Left renal cortex interstitium (tissue), 4 donors: Measurements from ENCODE around the gene SLC2A3. TPM values are rescaled to one million over a fixed set of nuclear protein-coding genes. Genes with fewer than 3 reads are reported as not detected.
"Not testable (repeated sequence)": the region's sequence is repeated elsewhere in the genome, so short reads cannot be mapped to it uniquely, and the experiment has no call there.

Experiments
- DNase-seq, 4 donors: peaks; one replicate each; pipeline ENCODE4 v3.0.0-alpha.2; 2013; ENCODE audit warnings: low read depth in 4 of 4, low spot score in 2 of 4, missing footprints in 1 of 4
- polyA plus RNA-seq, 4 donors: library from polyadenylated mRNA; unstranded; fragments of 120-200 nt; gene quantifications; one replicate each; pipeline ENCODE4 v1.2.1, GENCODE V29; 2013; ENCODE audit not compliant: insufficient read length in 4 of 4

Gene SLC2A3
- polyA plus RNA-seq, 4 donors: 12.3 to 21.4 (median 17.8) TPM

DNA sequence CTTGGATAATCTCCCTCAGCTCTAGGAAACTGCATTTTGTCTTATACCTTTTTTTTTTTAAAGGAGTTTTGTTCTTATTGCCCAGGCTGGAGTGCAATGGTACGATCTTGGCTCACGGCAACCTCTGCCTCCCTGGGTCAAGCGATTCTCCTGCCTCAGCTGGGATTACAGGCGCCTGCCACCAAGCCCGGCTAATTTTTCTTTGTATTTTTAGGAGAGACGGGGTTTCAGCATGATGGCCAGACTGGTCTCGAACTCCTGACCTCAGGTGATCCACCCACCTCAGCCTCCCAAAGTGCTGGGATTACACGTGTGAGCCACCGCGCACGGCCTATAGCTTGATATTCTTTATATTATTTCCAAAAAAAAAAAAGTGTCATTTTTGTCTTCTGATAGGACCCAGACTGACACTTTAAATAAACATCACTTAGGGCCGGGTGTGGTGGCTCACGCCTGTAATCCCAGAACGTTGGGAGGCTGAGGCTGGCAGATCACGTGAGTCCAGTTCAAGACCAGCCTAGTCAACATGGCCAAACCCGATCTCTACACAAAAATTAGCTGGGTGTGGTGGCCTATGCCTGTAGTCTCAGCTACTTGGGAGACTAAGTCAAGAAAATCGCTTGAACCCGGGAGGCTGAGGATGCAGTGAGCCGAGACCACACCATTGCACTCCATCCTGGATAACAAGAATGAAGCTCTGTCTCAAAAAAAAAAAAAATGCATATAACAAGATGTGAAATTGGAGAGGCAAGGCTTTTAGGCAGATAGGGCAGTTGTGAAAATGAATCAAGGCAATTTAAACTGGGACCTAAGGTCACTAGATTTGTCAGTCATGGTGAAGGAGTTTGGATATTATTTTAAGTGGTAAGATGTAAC, 18.4 kb downstream of the SLC2A3 start:
- DNase-seq: no peak

DNA sequence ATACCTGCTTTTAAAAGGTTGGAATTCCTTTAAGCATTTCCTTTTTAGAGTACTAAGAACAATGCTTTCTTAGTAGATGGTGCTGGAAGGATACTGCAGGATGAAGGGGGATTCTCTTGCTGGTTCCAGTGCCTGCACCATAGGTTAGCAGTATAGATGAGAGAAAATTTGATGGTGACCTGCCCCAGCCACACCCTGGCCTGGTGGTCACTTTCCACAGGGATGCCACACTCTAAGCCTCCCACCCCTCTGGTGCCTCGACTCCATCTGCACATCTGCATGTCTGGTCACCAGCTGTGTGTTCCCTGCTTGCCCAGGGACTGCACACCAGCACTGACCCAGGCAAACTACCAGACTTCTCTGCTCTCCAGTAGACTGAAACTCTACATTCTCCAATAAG, 19.1 kb downstream of the SLC2A3 start:
- no peak for DNase-seq

DNA sequence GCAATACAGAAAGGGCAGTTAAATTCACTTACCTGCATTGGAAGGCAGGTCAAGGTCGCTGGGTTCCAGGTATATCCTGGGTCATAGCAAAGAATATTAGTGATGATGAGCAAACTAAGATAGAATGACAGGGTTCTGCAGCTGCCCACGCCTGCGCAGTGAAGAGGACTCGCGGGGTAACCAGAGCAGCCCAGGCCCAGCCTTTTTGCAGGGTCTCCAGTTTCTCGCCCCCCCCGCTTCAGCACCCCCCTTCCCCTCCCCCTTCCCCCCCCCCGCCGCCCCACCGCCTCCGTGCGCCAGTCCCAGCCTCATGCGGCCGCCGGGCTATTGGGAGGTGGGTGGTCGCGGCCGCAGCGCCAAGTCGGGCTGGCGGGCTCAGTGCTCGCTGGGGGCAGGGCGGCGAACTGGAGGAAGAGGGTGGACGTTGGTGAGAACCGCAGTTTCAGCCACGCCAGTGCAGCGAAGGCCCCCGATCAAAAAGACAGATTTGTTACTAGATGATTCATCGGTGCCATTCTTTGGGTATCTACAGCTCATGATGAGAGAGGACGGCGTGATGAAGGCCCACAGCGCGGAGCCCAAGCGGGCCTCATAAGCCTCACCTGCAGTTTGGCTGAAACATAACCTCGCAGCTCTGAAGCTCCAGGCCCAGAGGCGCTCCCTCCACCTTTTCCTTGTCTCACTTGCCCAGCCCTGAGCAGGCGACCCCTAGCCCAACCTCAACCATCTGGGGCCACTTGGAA, 20.2 kb downstream of the SLC2A3 start:
- no peak for DNase-seq

DNA sequence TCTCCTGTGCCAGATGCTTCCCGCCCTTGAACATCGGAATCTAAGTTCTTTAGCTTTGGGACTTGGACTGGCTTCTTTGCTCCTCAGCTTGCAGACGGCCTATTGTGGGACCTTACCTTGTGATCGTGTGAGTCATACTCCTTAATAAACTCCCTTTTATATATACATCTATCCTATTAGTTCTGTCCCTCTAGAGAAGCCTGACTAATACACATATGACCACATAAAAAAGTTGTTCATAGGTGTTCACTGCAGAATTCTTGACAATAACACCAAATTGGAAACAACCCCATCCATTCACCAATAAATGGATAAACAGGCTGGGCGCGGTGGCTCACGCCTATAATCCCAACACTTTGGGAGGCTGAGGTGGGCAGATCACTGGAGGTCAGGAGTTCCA, 25.9 kb downstream of the SLC2A3 start:
- not testable (repeated sequence) for DNase-seq

DNA sequence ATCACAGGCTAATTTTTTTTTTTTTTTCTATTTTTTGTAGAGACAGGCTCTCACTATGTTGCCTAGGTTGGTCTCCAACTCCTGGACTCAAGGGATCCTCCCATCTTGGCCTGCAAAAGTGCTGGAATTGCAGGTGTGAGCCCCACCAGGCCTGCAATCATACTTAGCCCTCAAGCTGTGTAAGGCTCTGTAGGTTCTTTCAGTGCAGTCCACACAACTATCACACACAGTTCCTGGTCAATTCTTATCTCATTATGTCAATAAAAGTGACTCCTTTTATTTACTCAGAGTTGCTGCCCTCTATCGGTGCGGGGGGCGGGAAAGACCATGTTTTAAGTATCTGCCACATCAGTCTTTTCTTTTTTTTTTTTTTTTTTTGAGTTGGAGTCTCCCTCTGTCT, 29.0 kb downstream of the SLC2A3 start:
- no peak for DNase-seq

DNA sequence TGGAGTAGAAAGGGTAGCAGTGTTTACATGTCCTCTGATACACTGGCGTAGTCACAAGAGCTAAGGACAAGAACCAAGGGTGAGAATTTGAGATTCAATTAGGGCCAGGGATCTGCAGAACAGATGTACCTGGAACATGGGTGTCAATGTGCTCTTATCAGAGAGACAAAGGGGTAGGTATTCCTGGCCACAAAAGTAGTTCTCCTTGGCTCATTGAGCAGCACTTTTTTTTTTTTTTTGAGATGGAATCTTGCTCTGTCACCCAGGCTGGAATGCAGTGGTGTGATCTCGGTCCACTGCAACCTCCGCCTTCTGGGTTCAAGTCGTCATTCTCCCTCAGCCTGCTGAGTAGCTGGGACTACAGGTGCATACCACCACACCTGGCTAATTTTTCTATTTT, 29.7 kb downstream of the SLC2A3 start:
- DNase-seq: not testable (repeated sequence)

DNA sequence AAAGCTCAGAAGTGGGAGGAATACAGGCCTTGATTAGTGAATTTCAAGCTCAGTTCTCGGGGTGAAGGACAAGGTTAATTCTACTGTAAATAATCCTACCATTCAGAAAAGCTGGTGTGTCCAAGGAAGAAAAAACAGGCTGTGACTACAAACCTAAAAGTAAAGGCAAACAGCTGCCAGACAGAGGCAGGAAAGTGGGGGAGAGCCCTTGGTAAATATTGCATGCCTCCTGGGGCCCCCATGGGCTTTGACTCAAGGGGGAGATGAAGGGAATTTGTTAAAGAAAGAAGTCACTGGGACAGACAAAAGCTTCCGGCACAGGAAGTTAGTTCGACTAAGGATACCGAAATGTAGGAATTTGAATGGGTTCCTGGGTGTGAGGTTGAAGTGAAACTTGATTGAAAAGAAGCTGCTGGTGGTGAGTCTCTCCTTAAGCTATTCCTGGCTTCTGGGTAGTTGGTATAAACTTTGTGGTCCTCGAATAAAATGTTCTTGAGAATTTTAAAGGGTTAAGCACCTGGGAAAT, 30.3 kb downstream of the SLC2A3 start:
- peak in 1 of 4 donors; percentile 53 for DNase-seq

DNA sequence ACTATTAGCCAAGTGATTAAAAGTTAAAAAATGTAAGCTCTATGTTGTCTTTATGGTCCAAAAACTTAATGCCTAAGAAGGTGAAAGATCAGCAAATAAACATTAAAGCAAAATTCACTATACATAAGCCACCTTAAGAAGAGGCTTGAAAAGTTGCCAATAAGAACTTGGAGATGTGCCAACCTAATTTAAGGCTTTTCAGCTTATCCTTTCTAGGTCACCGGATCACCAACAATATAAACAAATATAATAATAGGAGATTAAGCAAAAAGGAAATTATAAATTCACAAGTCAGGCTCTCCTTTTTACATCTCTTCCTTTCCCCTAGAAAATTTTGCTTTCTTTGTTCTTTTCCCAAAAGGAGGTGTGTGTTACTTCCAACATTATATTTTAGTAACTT, 30.9 kb downstream of the SLC2A3 start:
- peak in 1 of 4 donors; percentile 23 for DNase-seq

DNA sequence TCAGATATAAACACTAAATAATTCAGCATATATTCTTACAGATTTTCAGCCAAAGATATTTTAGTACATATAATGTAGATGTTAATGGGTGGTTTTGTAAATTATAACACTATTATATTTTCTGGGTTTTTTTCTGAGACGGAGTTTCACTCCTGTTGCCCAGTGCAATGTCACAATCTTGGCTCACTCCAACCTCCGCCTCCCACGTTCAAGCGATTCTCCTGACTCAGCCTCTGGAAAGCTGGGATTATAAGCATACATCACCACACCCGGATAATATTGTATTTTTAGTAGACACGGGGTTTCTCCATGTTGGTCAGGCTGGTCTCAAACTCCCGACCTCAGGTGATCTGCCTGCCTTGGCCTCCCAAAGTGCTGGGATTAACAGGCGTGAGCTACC, 33.6 kb downstream of the SLC2A3 start:
- not testable (repeated sequence) for DNase-seq

DNA sequence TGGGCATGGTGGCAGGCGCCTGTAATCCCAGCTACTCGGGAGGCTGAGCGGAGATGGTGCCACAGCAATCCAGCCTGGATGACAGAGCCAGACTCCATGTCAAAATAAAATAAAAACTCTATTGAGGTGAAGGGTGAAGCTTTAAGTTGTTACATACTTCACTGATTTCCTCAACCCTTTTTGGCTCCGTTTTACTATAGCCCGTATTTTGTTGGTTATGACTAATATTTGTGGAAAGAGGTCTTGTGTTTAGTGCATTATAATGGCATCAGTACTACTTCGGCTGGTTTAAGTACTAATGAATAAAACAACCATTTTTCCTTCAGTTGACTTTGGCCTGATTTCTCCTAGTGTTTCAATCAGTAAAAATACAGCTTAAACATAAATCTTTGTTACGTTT, 36.2 kb downstream of the SLC2A3 start:
- no peak for DNase-seq

DNA sequence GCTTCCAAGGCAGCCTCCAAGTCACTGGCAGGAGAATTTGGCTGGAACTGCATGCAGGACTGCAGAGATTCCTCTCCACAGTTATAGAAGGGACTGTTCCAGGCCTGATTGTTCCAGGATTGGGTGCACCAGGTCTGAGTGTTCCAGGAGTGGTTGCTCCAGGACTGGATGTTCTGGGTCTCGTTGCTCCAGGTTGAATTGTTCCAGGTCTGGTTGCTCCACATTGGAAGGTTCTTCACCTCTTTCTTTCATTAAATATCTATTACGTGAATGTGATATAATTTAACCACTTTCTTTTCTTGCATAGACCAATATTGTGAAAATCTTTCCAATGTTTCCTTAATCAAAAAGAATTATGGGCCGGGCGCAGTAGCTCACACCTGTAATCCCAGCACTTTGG, 39.3 kb downstream of the SLC2A3 start:
- DNase-seq: not testable (repeated sequence)

DNA sequence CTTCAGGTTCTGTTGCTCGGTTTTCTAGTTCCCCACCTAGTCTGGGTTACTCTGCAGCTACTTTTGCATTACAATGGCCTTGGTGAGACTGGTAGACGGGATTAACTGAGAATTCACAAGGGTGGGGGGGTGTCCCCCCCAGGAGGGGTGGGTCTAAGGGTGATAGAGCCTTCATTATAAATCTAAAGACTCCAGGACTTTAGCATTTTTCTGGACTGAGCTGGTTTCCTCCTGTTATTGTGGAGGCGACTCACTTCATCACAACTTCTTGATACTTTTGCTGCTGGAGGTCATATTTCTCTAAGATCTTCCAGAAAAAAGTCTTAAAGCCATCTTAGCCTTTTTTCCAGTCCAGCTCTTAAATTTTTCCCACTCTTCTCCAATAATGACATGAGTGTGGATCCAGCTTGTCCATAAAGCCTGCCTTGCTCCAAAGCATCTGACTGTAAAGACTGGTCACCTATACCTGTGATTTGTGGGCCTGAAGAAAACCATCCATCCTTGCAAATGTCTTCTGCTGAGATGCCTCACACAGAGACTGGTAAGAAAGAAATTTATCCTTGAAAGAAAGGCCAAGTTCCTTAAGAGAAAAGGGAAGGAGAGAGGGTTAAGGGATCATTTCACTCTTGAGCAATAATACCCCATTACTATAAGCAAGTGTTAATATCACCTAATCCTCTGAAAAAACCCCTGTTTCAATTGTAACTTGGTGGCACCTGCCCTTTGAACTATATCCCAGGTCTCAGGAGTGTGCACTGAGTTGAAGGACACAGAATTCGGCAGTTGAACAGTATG, 43.6 kb downstream of the SLC2A3 start:
- DNase-seq: no peak

DNA sequence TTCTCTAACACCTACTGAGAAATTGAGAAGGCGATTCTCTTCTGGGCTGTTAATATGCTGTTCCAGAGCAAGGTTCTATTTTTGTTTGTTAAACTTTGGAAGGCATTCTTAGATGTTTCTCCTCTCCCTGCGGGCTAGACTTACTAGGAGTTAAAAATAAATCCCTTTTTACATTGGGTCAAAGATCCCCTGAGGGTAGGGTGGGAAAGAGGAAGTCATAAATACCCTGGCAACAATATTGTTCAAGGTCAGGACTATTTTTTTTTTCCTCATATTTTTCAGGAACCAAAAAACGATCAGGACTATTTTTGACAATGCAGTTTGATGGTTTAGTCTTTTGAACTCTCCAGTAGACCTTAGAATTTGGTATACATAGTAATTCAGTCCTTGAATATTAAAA, 51.3 kb downstream of the SLC2A3 start:
- no peak for DNase-seq

DNA sequence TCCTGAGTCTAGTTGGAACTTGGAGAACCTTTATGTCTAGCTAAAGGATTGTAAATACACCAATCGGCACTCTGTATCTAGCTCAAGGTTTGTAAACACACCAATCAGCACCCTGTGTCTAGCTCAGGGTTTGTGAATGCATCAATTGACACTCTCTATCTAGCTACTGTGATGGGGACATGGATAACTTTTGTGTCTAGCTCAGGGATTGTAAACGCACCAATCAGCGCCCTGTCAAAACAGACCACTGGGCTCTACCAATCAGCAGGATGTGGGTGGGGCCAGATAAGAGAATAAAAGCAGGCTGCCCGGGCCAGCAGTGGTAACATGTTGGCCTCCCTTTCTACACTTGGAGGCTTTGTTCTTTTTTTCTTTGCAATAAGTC, 54.3 kb downstream of the SLC2A3 start:
- not testable (repeated sequence) for DNase-seq

DNA sequence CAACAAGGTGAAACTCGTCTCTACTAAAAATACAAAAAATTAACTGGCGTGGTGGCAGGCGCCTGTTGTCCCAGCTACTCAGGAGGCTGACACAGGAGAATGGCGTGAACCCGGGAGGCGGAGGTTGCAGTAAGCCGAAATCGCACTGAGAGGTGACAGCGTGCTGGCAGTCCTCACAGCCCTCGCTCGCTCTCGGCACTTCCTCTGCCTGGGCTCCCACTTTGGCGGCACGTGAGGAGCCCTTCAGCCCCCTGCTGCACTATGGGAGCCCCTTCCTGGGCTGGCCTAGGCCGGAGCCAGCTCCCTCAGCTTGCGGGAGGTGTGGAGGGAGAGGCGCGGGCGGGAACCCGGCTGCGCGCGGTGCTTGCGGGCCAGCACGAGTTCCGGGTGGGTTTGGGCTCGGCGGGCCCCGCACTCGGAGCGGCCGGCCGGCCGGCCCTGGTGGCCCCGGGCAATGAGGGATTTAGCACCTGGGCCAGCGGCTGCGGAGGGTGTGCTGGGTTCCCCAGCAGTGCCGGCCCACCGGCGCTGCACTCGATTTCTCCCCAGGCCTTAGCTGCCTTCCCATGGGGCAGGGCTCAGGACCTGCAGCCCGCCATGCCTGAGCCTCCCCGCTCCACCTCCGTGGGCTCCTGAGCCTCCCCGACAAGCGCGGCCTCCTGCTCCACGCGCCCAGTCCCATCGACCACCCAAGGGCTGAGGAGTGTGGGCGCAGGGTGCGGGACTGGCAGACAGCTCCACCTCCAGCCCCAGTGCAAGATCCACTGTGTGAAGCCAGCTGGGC, 54.8 kb downstream of the SLC2A3 start:
- DNase-seq: not testable (repeated sequence)

DNA sequence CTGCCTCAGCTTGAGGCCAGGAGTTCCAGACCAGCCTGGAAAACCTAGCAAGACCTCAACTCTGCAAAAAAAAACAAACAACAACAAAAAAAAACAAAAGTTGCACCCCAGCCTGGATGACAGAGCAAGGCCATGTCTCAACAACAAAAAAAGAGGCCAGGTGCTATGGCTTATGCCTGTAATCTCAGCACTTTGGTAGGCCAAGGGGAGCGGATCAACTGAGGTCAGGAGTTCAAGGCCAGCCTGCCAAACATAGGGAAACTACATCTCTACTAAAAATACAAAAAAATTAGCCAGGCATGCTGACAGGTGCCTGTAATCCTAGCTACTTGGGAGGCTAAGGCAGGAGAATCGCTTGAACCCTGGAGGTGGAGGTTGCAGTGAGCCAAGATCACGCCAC, 56.7 kb downstream of the SLC2A3 start:
- no peak for DNase-seq

DNA sequence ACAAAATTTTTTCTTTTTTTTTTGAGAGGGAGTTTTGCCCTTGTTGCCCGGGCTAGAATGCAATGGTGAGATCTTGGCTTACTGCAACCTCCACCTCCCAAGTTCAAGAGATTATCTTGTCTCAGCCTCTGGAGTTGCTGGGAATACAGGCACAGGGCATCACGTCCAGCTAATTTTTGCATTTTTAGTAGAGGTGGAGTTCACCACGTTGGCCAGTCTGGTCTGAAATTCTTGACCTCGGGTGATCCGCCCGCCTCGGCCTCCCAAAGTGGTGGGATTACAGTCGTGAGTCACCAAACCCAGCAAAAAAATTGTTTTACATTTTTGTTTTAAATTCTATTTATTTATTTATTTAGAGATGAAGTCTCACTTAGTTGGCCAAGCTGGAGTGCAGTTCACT, 58.6 kb downstream of the SLC2A3 start:
- no peak for DNase-seq

DNA sequence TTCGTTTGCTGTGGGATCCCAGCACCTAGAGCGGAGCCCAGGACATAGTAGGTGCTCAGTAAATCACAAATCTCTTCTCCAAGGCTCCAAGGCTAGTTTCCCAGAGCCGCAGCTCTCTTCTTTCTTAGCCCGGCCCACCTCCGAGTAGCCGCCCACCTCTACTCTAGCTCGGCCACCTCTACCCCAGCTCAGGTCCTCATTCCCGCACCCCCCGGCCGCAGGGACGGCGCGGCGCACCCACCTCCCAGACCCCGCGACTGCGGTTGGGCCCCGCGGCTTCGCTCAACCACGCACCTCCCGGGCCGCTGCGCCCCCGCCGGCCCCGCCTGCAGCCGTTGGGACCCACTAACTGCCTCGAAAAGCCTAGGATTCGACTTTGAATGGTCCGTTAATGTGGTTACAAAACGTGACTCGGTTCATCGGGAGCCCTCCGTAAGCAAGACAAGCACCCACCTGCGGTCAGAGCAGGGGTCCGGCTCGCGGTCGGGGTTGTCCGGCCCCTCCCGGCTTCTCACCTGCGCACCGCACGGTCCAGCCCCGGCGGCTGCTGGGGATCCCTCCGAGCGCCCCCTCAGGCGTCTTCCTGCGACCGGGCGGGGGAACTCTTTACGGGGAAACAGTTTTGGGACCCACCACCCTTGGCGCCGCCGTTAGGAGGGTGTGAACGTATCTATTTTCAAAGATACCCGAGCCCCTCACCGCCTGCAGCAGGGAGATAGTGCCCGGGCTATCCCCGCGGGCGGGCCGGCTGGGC, 63.2 kb downstream of the SLC2A3 start, which contains the start of gene SLC2A14:
TSS of gene SLC2A14 (minus strand) at position 350 of the 754 bp plus-strand sequence. CDS start 3,035 bp downstream, outside the sequence.
- no peak for DNase-seq

DNA sequence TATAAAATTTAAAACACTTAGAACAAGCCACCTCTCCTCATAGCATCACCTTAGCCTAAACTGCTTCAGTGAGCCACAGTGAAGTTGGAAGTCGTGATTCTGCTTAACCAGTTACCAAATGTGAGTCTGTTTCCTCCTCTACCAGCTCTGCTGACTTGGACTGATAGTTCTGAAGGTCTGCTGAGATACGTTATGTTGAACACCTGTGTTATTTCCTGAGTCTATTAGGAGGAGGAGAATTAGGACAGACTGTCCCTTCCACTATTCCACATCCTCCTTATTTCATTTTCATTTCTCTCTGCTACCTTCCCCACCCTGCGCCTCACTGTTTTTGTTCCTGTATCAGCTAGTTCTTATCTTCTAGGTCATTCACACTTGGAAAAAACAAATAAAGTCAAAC, 65.7 kb downstream of the SLC2A3 start:
- DNase-seq: no peak
